Effector memory CD4-positive, alpha-beta T cell (primary cell): Measurements from ENCODE around the gene DNAH10.

Experiments used
- DNase-seq, 3 donors: peaks; one replicate each; pipeline ENCODE4 v3.0.0-alpha.2; 2020
- H3K27ac ChIP-seq: 2 replicates; pipeline ENCODE4 v1.7.0; 2013; ENCODE audit warnings: mild to moderate bottlenecking, low read length, moderate library complexity; ENCODE audit not compliant: insufficient read depth, poor library complexity, severe bottlenecking
- H3K27me3 ChIP-seq: replicated peaks from 2 replicates; pipeline ENCODE4 v1.7.0; 2013; ENCODE audit warnings: mild to moderate bottlenecking, low read length; ENCODE audit not compliant: insufficient read depth, control insufficient read depth, poor library complexity, severe bottlenecking
- H3K36me3 ChIP-seq: 2 replicates; pipeline ENCODE4 v1.7.0; 2013; ENCODE audit warnings: mild to moderate bottlenecking, low read length, moderate library complexity; ENCODE audit not compliant: control insufficient read depth, insufficient read depth
- H3K4me1 ChIP-seq: 2 replicates; pipeline ENCODE4 v1.7.0; 2013; ENCODE audit warnings: low read length, mild to moderate bottlenecking; ENCODE audit not compliant: control insufficient read depth, insufficient read depth, poor library complexity, severe bottlenecking
- H3K4me3 ChIP-seq: 2 replicates; pipeline ENCODE4 v1.7.0; 2013; ENCODE audit warnings: low read length, low read depth, mild to moderate bottlenecking; ENCODE audit not compliant: insufficient read depth, poor library complexity, severe bottlenecking
- H3K9me3 ChIP-seq: 2 replicates; pipeline ENCODE4 v1.7.0; 2013; ENCODE audit warnings: mild to moderate bottlenecking, low read length, moderate library complexity; ENCODE audit not compliant: control insufficient read depth

Gene DNAH10

GRCh38 chr12:123948401-123948795 is 186.3 kb downstream of the DNAH10 start:
- Histone ChIP-seq H3K4me1 (no peaks in the 10 kb centered on the region), H3K27ac (no peak overlapping the region), H3K4me3 (no peak overlapping the region), H3K9me3 (no peaks in the 10 kb centered on the region), H3K27me3 (no peaks in the 10 kb centered on the region), H3K36me3 (peaks cover 8% of the 10 kb centered on the region)
- DNase-seq: no peak

GRCh38 chr12:123948796-123949769 is 187.0 kb downstream of the DNAH10 start:
- Histone ChIP-seq H3K36me3 (peaks cover 8% of the 10 kb centered on the region), H3K4me3 (no peak overlapping the region), H3K27me3 (no peaks in the 10 kb centered on the region), H3K9me3 (no peaks in the 10 kb centered on the region), H3K4me1 (no peaks in the 10 kb centered on the region), H3K27ac (no peak overlapping the region)
- no peak for DNase-seq

GRCh38 chr12:123949770-123950165 is 187.7 kb downstream of the DNAH10 start:
- Histone ChIP-seq H3K9me3 (no peaks in the 10 kb centered on the region), H3K4me1 (no peaks in the 10 kb centered on the region), H3K4me3 (no peak overlapping the region), H3K27ac (no peak overlapping the region), H3K27me3 (no peaks in the 10 kb centered on the region), H3K36me3 (peaks cover 8% of the 10 kb centered on the region)
- no peak for DNase-seq

DNA sequence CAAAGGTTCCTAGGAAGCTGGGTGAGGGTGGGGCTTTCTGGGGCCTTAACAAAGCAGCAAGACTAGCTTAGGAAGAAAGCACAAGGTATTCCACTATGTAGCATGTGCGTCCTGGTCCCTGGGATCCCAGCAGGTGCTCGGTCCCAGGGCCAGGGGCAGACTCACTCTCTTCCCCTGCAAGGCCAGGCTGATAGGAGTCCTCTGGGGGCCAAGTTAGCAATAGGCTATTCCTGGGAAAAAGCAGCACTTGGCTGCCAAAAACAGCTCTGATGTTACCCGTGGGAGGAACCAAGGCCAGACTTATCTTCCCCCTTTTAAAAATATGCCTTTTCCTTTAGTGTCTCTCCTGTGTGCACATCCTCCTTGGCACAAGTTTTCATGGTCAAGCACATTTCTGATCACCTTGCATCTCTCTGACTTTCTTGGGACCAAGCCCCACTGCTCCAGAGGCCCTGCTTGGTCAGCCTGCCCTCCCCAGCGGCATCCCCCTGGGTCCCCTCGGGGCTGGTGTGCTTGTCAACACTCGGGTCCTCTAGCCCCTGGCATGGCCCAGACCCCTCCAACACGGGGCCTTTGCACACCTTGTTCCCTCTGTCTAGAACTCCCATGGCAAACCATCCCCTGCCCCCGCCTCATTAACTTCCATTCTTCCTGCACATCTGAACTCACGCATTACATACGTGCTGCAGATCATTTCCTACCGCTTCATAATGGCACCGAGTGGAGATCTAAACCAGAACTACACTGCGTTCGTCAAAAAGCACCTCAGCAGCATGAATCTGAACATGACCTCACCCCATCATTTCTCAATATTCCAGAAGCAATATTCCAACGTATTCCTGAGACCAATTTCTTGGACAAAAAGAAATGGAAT is 188.6 kb downstream of the DNAH10 start:
- Histone ChIP-seq H3K27ac (no peak overlapping the region), H3K27me3 (no peaks in the 10 kb centered on the region), H3K36me3 (no peaks in the 10 kb centered on the region), H3K4me1 (no peaks in the 10 kb centered on the region), H3K4me3 (no peak overlapping the region), H3K9me3 (no peaks in the 10 kb centered on the region)
- no peak for DNase-seq

DNA sequence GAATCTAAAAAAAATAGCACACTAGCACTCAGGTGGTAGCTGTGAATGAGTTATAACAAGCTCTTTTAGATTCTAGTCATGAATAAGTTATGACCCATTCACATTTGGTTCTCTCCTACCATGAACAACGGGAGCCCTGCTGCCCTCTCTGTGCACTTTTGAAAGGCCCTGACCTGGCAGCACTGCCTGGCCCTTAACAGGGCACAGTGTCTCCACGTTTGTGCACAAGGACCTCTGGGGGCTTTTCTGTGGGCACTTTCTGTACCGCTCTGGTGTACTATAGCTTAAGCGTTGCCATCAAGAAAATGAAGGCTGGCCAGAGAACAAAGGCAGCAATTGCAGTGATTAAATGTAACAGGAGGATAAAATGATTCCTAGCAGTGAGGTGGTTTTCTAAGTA is 189.4 kb downstream of the DNAH10 start:
- DNase-seq: no peak
- no peaks in the 10 kb centered on the region for H3K27me3 ChIP-seq
- H3K27ac ChIP-seq: no peak overlapping the region

DNA sequence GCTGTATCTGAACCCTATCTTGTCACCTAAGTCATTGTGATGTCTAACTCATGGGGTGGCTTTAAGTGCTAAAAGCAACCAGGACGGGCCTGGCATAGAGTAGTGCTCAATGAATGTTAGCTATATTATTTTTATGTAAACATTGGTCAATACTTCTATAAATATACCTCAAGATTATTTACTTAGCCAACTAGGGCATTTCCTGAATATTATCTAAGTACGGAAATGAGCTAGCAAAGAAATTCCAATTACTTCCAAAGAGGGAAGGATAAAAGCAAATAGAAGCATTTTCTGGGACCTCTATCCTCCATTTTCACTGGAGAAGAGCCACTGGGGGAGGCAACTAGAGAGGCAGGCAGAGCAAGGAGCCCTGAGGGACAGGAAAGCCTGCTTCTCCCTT is 189.9 kb downstream of the DNAH10 start:
- Histone ChIP-seq H3K4me3 (no peak overlapping the region), H3K27ac (no peak overlapping the region), H3K36me3 (no peaks in the 10 kb centered on the region), H3K27me3 (no peaks in the 10 kb centered on the region), H3K9me3 (no peaks in the 10 kb centered on the region), H3K4me1 (no peaks in the 10 kb centered on the region)
- DNase-seq: no peak

More for the DNA sequence above, 189.4 kb downstream of the DNAH10 start:
- no peak overlapping the region for H3K4me3 ChIP-seq
- no peaks in the 10 kb centered on the region for H3K9me3 ChIP-seq
- no peaks in the 10 kb centered on the region for H3K4me1 ChIP-seq
- no peaks in the 10 kb centered on the region for H3K36me3 ChIP-seq

- Histone ChIP-seq H3K4me1 (no peaks in the 10 kb centered on the region), H3K4me3 (no peak overlapping the region), H3K27ac (no peak overlapping the region), H3K27me3 (no peaks in the 10 kb centered on the region), H3K36me3 (no peaks in the 10 kb centered on the region), H3K9me3 (no peaks in the 10 kb centered on the region)
- DNase-seq: no peak
Measured at GRCh38 chr12:123954647-123955350, 192.7 kb downstream of the DNAH10 start.

DNA sequence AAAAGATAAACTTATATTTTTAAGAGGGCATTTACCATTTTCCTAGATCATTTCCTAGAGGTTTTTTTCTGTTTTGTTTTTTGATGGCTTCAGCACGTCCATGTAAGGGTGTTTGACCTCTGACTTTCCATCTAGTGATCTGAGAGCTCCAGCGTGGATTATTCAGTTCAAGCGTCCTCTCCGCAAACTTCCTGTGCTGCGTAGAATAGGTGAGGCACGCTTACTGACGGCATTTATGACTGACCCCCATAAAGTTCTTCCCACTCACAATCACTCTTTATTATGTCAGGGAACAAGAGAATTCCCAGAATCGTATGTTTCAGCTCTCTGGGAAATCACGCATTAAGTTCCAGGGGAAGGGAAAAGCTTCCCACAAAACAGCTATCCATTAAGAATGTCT is 194.1 kb downstream of the DNAH10 start:
- no peaks in the 10 kb centered on the region for H3K9me3 ChIP-seq
- H3K4me1 ChIP-seq: no peaks in the 10 kb centered on the region
- H3K27ac ChIP-seq: no peak overlapping the region
- no peaks in the 10 kb centered on the region for H3K36me3 ChIP-seq
- H3K27me3 ChIP-seq: no peaks in the 10 kb centered on the region
- DNase-seq: no peak
- H3K4me3 ChIP-seq: no peak overlapping the region

DNA sequence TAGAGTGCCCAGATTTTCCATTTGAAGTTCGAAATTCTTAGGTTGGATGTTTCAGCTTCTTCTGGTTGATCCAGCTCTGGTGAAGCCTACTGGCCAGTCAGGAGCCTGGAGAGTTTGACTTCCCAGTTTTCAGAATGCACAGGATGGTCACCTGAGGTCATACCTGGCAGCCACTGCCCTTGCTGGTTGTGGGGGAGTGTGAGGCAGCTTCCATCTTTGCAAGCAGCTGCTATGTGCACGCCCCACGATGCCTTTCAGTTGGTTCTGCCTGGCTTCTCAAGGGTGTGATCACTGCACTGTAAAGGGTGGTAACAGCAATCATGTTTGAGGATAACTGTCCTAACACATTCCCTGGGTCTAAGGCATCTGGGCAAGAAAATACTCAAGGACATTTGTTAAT is 195.1 kb downstream of the DNAH10 start:
- DNase-seq: no peak
- no peak overlapping the region for H3K27ac ChIP-seq
- H3K27me3 ChIP-seq: no peaks in the 10 kb centered on the region
- no peaks in the 10 kb centered on the region for H3K9me3 ChIP-seq
- H3K36me3 ChIP-seq: no peaks in the 10 kb centered on the region
- H3K4me3 ChIP-seq: no peak overlapping the region
- no peaks in the 10 kb centered on the region for H3K4me1 ChIP-seq
